Stimulated activated CD8-positive, alpha-beta memory T cell treated with anti-CD3 and anti-CD28 coated beads, Interleukin-4, amount 100 ng/mL, for 1 hour (primary cell): ENCODE data around the gene RGS10.
"Not testable (repeated sequence)": the region's sequence is repeated elsewhere in the genome, so short reads cannot be mapped to it uniquely, and the experiment has no call there.

ENCODE experiments used
- DNase-seq, 2 donors: peaks; one replicate each; pipeline ENCODE4 v3.0.0-alpha.2; 2020; ENCODE audit warnings: low read depth in 2 of 2, low spot score in 1 of 2

Gene RGS10

DNA sequence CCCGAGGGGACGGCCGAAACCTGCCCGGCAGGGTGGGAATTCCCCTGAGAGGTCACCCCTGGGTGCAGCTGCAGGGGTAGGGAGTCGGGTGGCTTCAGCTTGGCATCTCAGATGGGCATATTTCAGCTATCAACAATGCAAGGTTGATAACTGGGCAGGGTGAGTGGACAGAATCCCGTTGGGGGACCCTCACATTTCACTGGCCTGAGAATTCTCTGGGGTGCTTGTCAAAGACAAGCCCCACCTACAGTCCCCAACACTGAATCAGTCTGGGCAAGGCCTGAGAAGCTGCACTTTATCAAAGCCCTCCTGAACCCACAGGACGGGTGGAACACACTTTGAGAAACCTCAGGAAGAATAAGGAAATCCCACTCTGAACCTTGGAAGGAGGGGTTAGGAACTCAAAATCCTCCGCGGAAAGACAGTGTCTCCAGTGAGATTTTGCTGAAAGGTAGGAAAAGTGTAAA is 3.1 kb downstream of the RGS10 start:
- no peak for DNase-seq

DNA sequence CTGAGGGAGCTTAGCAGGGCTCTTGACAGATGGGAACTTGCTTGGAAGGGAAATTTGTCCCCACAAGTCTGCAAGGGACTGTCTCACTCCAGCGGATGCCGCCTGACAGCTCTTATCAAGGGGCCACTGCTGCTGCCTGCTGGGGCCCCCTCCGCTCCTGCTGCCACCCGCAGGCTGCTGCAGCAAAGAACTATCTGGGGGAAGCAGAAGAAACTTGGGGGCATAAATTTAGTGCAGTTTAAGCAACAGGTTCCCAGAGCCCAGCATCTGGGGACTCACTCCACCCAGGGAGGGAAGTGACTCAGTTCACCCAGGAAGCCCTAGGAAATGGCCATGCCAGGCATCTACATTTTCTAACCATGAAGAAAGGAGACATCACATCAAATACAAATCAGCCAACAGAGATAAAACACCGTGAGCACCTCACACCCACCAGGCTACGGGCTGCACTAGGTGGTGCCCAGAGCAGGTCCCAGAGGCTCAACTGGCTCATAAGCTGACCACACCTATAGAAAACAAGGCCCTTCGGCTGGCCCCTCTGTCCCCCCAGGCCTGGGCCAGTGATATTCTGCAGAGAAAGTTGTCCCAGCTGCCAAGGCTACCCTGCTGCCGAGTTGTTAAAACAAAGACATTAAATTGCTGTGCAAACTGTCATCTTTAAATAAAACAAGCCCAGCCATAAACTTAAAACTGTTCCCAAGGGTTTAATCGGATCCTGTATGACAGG is 3.7 kb downstream of the RGS10 start:
- no peak for DNase-seq

DNA sequence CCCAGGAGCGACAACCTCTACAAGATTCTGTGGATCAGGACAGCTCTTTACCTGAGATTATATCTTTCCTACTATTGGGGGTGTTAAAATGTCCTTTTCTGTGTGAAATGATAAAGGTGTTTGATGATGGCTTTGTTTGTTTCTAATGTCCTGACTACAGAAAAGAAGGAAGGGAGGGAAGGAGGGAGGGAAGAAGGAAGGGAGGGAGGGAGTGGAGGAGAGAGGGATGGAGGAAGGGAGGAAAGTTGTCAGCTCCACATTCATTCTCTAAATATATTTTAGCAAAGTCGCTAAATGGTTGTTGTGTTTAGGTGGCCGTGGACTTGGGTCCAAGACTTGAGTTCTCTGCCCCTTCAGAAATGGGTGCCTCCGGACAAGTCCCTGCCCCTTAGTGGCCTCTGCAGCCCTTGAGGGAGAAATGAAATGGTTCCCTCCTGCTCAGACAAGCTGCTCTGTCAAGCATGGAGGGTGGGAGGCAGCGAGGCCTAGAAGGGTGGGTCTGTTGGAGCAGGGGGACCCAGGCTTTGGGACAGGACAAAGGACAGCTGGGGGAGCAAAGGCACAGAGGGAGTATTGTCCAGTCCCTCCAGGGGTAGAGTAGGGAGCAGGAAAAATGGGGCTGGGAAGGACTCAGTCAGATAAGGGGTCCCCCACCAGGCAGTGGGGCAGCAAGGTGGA is 4.4 kb downstream of the RGS10 start:
- no peak for DNase-seq

DNA sequence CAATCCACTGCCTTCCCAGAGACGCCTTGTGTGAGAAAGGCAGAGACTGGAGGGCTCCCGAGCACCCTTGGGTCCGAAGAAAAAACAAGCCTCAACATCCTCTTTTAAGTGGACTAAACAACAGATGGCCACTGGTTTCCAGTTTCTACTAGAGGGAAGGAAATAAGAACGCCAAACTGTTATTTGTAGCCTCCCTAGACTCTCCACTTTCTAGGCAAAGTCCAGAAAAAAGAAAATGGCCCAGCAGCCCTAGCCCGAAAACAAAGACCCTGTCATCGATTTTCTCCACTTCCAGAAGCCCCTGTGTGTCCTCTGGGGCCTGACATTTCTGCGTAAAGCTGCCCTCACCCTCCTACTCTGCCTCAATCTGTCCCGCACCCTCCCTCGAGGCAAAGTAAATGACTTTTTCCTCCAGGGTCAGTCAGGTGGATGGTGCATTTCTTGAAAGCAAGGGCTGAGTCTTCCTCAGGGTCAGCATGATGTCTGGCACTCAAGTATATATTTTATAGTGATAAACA is 6.0 kb downstream of the RGS10 start:
- no peak for DNase-seq

DNA sequence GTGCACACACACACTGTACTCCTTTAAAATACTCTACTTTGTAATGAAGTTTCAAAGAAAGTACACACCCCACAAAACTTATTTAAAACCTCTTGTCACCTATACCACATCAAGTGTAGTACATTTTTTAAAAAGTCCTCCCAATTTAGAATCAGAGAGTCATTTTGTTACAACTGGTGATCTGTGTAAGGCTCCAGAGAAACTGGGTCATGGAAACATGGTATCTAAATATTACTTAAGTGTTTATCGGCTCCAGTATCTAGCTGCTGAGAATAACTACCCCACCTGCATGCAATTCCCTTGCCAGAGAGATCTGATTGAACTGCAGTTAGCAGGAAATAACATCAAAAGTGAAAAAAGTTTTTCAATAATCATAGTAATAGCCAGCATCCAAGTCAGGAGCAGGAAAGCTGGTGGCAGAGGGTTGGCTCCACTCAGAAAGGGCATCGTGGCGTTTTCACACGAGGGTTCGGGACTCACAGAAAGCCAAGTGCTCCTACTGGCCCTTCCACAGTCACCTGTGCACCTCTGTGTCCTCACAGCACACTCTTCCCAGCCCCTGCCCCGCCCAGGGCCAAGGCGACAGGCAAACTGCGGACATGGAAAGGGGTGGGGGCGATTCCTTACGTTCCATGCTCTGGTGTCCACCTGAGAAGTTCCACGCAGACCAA is 6.5 kb downstream of the RGS10 start:
- DNase-seq, result no peak

DNA sequence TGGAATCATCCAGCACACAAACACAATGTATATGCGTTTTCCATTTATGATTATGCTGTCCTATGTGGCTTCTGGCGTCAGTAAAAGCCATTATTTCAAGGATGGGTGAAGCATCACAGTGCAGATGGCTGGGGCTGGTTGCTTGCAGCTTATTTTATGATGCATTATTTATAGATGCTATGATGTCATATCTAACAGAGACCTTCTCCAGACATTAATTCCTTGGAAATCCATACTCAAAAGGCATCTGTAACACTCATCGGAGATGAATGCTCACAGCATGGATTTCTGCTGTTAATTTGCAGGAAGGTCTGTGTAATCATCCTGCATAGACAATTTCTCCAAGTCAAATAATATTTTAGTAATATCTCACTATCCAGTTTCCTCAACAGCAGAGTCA is 7.2 kb downstream of the RGS10 start:
- no peak for DNase-seq

DNA sequence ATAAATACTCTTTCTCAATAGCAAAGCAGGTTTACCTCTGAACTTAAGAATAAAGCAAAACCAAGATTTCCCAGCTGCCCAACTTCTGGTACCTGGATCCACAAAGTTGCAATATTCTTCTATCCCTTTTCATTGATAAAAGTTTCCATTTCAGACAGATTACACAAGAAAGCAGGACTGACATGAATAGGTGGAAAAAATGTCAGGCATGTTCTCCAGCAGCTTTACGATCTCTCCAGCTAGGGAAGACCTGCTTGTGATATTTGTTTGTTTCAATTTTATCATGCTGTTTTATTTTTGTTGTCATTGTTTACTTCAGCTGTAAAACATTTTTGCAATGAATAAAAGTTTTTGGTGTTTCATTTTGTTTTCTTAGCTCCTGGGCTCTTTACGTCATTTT is 9.0 kb downstream of the RGS10 start:
- DNase-seq, result no peak

DNA sequence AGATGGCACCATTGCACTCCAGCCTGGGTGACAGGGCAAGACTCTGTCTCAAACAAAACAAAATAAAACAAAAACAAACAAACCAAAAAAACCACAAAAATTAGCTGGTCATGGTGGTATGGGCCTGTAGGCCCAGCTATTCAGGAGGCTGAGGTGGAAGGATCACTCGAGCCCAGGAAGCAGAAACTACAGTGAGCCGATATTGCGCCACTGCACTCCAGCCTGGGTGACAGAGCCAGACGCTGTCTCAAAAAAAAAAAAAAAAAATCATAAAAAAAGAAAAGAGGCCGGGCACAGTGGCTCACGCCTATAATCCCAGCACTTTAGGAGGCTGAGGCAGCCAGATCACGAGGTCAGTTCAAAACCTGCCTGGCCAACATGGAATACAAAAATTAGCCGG is 9.7 kb downstream of the RGS10 start:
- DNase-seq, result not testable (repeated sequence)

- DNase-seq, result not testable (repeated sequence)
Measured at GRCh38 chr10:119532251-119532650, 10.3 kb downstream of the RGS10 start.

DNA sequence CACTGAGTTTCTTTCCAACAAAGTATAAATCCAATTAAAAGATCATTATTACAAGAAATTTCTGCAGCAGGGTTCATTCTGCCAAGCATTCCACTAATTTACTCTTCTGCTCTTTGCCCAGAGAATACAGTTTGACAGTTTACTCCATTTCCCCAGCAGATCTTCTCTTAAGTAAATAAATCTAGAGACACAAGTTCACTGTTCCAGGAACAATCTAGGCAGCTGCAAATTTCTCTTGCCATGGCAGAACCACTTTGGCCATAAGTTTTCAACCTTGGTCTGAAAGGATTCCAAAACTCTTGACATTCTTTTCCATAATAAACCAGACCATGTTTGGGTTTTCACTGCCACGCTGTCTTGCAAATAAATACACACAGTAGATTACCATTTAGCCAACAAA is 11.5 kb downstream of the RGS10 start:
- DNase-seq, result no peak

DNA sequence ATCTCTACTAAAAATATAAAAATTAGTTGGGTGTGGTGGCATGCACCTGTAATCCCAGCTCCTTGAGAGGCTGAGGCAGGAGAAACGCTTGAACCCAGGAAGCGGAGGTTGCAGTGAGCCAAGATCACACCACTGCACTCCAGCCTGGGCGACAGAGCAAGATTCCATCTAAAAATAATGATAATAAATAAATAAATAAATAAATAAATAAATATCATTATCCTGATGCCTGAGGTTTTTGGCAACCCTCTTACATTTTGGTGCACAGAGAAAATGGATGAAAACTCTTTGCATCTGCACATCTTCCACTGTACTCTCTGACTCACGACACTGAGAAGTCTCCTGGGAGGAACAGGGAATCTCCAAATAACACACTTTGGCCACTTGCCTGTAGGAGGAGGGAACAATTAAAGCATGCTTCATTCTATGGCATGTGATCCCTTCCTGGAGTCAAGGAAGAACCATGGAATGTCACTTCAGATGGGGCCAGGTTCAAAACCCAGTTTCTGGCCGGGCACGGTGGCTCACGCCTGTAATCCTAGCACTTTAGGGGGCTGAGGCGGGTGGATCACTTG is 13.8 kb downstream of the RGS10 start:
- DNase-seq, result not testable (repeated sequence)

GRCh38 chr10:119526621-119527592 is 15.6 kb downstream of the RGS10 start:
- no peak for DNase-seq

- DNase-seq, result no peak
Measured at GRCh38 chr10:119526149-119526548, 16.4 kb downstream of the RGS10 start.

GRCh38 chr10:119525116-119525515 is 17.4 kb downstream of the RGS10 start:
- DNase-seq, result no peak

GRCh38 chr10:119524720-119525070 is 17.8 kb downstream of the RGS10 start:
- no peak for DNase-seq

DNA sequence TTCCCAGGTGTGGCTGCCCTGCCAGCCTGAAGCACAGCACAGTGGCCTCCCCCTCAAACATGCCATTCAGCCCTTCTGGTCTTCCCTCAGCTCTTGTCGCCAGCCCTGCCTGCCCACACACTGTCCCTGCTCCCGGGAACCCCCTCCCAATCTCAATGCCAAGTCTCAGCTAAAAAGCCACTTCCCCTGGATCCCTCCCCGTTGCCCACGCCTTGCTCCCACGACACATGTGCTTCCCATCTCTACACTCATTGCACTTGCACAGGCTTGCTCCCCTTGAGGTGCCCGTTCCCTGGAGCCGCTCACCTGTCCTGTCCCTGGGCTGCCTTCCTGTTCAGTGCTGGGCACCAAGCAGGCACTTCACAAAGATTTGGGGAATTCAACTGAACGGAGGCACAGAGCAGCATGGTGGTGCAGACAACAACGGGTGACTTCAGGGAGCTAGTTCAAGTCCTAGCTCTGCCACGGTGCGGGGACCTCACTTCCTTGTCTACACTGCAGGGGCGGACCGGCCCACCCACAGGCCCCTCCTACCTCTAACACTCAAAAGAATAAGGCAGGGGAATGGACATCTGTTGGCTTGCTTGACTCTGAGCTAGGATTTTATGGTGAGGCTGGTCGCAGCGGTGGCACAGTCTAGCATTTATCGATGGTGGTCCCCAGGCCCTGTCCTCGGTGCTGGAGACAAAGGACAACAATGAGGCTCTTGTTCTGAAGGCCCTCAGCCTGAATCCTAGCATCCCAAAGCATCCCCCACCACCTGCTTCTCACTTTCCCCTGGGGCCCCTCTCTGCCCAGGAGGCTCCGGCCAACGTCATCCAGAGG is 18.4 kb downstream of the RGS10 start:
- no peak for DNase-seq

DNA sequence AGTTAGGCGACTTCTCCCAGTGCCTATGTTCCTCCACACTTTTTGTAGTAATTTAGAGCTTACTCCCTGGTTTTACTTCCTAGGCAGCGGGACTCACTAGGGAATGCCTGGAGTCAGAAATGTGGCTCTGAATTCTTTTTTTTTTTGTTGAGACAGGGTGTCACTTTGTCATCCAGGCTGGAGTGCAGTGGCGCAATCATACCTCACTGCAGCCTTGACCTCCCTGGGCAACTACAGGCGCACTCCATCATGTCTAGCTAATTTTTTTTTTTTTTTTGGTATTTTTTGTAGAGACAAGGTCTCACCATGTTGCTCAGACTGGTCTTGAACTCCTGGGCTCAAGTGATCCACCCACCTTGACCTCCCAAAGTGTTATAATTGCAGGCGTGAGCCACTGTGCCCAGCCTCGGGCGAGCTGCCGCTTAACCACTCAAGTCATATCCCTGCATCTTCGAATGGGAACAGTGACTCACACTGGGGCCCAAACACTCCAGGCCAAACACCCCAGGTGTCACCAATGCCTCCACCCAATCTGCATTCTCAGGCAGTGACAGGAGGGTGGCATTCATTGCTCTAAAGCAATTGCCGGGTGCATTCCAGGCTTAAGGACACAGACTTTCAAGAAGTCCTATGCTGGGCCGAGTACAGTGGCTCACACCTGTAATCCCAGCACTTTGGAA is 19.6 kb downstream of the RGS10 start:
- no peak for DNase-seq

DNA sequence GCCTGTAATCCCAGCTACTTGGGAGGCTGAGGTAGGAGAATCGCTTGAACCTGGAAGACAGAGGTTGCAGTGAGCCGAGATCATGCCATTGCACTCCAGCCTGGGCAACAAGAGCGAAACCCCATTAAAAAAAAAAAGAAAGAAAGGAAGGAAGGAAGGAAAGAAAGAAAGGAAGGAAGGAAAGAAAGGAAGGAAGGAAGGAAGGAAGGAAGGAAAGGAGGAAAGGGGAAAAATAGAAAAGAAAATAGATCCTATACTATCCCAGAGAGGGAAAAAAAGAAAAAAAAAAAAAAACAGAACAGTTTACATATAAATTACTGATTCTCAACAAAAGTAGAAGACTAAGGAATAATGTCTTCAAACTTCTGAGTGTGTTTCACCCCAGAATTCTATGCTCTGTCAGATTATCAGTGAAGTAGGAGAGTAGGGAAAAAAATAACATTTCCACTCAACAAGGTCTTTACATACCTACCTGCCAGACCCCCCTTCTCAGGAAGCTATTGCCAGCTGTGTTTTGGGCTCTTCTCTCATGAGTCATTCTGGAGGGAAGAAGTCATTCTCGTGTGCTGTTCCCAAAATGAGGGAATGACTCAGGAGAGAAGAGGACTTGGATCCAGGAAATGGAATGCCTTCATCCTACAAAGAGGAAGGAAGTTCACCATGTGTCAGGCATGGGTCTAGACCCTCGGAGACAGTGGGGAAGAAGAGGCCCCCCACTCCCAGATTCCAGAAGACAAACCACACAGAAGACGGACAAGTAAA is 20.9 kb downstream of the RGS10 start:
- DNase-seq, result no peak
